K562 treated with DMSO at 1 percent for 4 hours (cell line): ENCODE results near the gene NODAL. TPM values are rescaled to one million over a fixed set of nuclear protein-coding genes. Genes with fewer than 3 reads are reported as not detected.

ENCODE experiments used
- total RNA-seq: library from RNA; unstranded; fragments of 300-600 nt; gene quantifications from 2 replicates; pipeline ENCODE4 v1.2.3, GENCODE V29; 2022; ENCODE audit not compliant: insufficient read depth

NODAL gene
- total RNA-seq, result not detected in 2 replicates

DNA sequence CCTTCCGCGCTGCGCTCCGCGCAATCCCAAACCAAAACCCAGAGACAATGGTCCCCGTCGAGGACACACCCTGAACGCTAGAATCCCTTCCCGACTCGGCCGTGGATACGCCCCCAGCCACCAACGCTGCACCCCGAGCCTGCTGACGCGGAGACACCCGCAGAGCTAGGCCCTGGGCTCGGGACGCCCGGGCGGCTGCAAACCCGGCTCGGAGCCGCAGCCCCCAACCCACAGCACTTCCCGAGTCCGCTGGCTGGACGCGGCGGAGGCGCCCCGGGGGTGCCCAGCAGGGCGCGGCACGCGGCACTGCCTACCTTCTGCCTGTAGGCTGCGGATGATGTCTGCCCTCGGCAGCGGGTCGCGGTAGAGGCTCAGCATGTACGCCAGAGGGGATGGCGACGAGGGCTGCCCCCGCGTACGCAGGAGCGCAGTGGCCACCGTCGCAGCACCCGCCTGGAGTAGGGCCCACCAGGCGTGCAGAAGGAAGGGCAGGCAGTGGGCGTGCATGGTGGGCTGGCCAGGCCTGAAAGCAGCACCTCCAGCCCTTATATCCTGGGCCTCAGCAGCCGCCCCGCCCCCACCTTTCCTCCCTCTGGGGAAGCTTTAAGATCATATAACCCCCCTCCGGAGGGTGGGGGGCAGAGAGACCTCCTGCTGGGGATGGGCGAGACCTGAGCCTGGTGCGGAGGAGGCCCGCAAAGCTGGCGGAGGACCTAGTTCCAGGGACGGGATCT lies at the start of gene NODAL:
TSS of gene NODAL (minus strand) at position 521 of the 734 bp plus-strand sequence. CDS start at position 507, 14 bp downstream.

DNA sequence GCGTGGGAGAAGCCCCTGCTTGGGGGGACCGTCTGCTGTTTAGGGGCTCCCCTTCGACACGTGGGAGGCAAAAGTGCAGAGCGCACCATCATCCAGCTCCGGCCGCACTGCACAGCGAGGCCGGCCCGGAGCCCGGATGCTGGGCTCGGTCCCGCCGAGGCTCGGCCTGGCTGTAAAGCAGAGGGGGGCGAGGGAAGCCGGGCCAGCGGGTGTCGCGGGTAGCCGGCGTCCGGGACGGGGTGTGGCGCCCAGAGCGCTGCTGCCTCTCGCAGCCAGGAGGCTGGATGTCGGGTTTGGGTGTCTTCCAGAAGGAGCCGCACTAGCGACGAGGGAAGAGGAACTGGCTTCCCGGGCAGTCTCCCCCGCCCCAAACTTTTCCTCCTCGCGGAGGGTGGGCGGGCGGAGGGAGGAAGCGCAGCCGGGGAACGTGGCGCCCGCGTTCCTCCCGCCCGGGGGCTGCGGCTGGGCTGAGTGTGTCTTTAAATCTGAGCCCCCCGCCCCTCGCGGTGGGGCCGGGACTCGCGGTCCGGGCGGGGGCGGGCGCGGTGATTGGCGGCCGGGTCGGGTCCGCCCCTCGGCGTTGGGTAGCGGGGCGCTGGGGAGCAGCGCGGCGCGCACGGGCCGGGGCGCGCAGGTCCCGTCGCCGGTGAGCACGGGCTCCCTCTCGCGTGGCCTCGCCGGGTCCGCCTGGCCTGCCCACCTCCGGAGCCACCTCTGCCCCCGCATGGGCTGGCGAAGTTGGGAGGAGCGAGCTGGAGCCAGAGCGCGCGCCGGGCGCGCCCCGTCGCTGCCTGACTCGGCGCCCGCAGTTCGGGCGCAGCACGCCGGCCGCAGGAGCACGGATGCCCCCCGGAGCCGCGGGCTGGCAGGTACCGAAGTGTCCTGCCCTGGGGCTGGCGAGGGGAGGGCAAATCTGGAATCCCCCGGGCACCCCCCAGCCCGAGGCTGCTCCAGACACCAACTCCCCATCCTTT lies 37.0 kb upstream of the NODAL start, which contains the start of gene PALD1:
TSS of gene PALD1 (plus strand) at position 577 of the 974 bp plus-strand sequence. CDS start 47,185 bp downstream, outside the sequence.

DNA sequence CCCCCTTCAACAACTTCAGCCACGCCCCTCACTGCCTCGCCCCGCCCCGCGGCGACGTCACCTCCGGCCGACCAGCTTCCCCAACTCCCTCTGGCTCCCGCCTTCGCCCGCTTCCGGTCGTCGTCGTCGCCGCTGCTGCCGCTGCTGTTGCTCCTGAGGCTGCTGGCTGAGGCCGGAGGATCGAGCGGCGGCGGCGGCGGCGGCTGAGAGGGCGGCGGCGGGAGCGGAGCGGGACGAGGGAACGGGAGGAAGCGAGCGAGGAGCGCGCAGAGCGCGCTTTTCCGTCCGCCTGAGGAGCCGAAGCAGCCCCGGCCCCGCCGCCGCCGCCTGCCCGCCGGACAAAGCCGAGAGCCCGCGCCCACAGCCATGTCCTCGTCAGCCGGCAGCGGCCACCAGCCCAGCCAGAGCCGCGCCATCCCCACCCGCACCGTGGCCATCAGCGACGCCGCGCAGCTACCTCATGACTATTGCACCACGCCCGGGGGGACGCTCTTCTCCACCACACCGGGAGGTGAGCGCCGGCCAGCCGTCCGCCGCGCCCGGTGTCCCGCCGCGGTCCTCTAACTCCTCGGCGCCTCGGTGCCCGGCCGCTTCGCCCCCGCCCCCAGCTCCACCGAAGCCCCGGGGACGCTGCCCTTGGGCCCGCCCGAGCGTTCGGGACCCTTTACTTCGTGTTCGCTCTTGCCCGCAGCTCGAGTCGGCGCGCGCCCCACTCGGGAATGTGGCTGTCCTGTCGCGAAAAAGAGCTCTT lies 37.3 kb downstream of the NODAL start, which contains the start of gene EIF4EBP2:
TSS of gene EIF4EBP2 (plus strand) at position 110 of the 751 bp plus-strand sequence. CDS start at position 367, 257 bp downstream.

Other genes with a start within 250 kb of the NODAL start
- gene PPA1, start 208.3 kb downstream of the NODAL start, total RNA-seq, result 245 and 248 TPM in 2 replicates
- gene NPFFR1, start 157.7 kb downstream of the NODAL start, total RNA-seq, result not detected in 2 replicates
- gene LRRC20, start 59.1 kb downstream of the NODAL start, total RNA-seq, result 12.6 and 15.7 TPM in 2 replicates
- 46.9 and 56.1 TPM in 2 replicates for gene EIF4EBP2, start 37.5 kb downstream of the NODAL start, total RNA-seq
- gene PALD1, start 37.1 kb upstream of the NODAL start, total RNA-seq, result not detected in 2 replicates
- 4.8 and 14.0 TPM in 2 replicates for gene PRF1, start 161.1 kb upstream of the NODAL start, total RNA-seq
- gene ADAMTS14, start 230.8 kb upstream of the NODAL start, total RNA-seq, result 68.4 and 79.1 TPM in 2 replicates